Activated naive CD4-positive, alpha-beta T cell treated with anti-CD3 and anti-CD28 coated beads, Interleukin-2, amount 50 U/mL, for 72 hours (primary cell): ENCODE data around the gene SLC38A10. TPM values are rescaled to one million over a fixed set of nuclear protein-coding genes. Genes with fewer than 3 reads are reported as not detected.
"Not testable (repeated sequence)": the region's sequence is repeated elsewhere in the genome, so short reads cannot be mapped to it uniquely, and the experiment has no call there.

Source experiments
- ATAC-seq, 2 donors: fragments of 150-1000 bp; cut with Tn5 transposase; 2 replicates each; pipeline ENCODE4 v1.10.0; 2021; ENCODE audit warnings: mild to moderate bottlenecking in 2 of 2, moderate library complexity in 2 of 2
- DNase-seq, 2 donors: peaks; one replicate each; pipeline ENCODE4 v3.0.0; 2021 to 2022; ENCODE audit warnings: low spot score in 2 of 2
- H3K27ac Mint-ChIP-seq, 2 donors: one replicate each; pipeline ENCODE4 v1.8.0; 2022; ENCODE audit warnings: mild to moderate bottlenecking in 2 of 2, mixed read lengths in 2 of 2
- H3K36me3 Mint-ChIP-seq, 2 donors: one replicate each; pipeline ENCODE4 v1.8.0; 2022; ENCODE audit warnings: mixed read lengths in 2 of 2
- H3K9me3 Mint-ChIP-seq, 2 donors: one replicate each; pipeline ENCODE4 v1.8.0; 2022; ENCODE audit warnings: mixed read lengths in 2 of 2
- total RNA-seq, 2 donors: library from RNA; stranded (reverse); gene quantifications; one replicate each; pipeline ENCODE4 v1.2.3, GENCODE V29; 2022

SLC38A10 gene
- total RNA-seq, 2 donors from 2014 or later = 19.9 to 72.0 TPM

DNA sequence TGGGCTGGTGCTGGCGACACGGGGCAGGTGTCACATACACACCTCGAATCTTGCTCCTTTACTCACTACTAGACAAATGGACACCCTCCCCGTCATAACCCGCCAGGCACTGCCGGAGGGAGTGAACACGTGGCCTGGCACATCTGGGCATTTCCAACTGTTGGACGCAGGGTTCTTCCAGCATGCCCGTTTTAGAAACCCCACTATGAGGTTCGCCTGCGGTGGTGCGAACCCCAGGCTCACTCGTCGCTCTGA, 65.5 kb downstream of the SLC38A10 start:
- peaks cover 0 to 6% of the 10 kb centered on the region in 2 donors for H3K36me3 Mint-ChIP-seq
- ATAC-seq = no peak
- no peak for DNase-seq
- peak overlapping the region in 1 of 2 donors; percentile 32 for H3K27ac Mint-ChIP-seq
- peaks cover 0 to 5% of the 10 kb centered on the region in 2 donors for H3K9me3 Mint-ChIP-seq

- Mint-ChIP-seq H3K36me3 (peaks cover 0 to 6% of the 10 kb centered on the region in 2 donors), H3K9me3 (peaks cover 0 to 5% of the 10 kb centered on the region in 2 donors)
- no peak for ATAC-seq
Observed at GRCh38 chr17:81228834-81229665, 66.1 kb downstream of the SLC38A10 start.

DNA sequence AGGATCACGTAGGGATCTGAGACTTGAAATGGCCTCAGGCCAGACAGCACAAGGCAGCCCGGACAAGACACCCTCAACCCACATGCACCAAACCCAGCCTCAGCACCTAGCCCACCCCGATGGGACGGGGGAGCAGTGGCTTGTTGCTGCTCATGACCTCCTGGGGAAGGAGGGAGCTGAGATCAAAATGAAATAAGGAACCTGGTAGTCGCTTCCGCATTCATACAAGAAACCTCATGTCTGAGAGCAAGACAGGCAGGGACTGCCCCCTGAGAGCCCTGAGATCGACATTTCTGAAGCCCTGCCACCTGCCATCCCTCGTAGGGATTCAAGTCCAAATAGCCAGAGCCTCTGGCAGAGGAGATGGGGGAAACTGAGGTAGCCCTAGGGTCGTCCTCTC, 66.7 kb downstream of the SLC38A10 start:
- no peak overlapping the region for H3K27ac Mint-ChIP-seq
- DNase-seq (no peak), ATAC-seq (no peak)
- peaks cover 0 to 6% of the 10 kb centered on the region in 2 donors for H3K36me3 Mint-ChIP-seq
- H3K9me3 Mint-ChIP-seq = peaks cover 0 to 5% of the 10 kb centered on the region in 2 donors

More at GRCh38 chr17:81228834-81229665, 66.1 kb downstream of the SLC38A10 start:
- no peak overlapping the region for H3K27ac Mint-ChIP-seq
- no peak for DNase-seq

DNA sequence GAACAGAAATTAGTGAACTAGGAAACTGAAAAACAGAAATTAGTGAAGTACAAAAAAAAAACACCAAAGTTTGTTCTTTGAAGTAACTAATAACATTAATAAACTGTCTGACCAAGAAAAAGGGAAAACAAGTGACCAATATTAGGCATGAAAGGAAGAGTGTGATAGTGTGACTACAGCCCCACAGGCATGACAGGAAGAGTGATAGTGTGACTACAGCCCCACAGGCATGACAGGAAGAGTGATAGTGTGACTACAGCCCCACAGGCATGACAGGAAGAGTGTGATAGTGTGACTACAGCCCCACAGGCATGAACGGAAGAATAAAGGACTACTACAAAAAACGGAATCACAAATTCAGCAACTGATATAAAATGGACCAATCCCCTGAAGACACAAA, 67.5 kb downstream of the SLC38A10 start:
- ATAC-seq, H3K9me3 Mint-ChIP-seq, H3K27ac Mint-ChIP-seq, H3K36me3 Mint-ChIP-seq, DNase-seq: not testable (repeated sequence)

DNA sequence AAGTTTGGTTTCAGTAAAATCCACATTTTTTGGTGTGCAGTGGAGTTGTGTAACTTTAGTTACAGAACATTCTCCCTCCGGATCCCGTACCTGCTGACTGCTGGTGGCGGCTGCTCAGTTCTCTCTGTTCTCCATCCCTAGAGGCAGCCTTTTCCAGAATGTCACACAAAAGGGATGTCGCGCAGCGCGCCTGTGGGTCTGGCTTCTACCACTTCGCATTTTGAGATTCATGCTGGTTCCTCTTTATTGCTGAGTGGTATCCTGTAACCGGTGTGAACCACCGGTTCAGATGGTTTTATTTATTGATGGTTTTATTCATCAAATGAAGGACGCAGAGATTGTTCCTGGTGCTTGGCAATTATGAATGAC, 71.4 kb downstream of the SLC38A10 start:
- peaks cover 0 to 5% of the 10 kb centered on the region in 2 donors for H3K9me3 Mint-ChIP-seq

DNA sequence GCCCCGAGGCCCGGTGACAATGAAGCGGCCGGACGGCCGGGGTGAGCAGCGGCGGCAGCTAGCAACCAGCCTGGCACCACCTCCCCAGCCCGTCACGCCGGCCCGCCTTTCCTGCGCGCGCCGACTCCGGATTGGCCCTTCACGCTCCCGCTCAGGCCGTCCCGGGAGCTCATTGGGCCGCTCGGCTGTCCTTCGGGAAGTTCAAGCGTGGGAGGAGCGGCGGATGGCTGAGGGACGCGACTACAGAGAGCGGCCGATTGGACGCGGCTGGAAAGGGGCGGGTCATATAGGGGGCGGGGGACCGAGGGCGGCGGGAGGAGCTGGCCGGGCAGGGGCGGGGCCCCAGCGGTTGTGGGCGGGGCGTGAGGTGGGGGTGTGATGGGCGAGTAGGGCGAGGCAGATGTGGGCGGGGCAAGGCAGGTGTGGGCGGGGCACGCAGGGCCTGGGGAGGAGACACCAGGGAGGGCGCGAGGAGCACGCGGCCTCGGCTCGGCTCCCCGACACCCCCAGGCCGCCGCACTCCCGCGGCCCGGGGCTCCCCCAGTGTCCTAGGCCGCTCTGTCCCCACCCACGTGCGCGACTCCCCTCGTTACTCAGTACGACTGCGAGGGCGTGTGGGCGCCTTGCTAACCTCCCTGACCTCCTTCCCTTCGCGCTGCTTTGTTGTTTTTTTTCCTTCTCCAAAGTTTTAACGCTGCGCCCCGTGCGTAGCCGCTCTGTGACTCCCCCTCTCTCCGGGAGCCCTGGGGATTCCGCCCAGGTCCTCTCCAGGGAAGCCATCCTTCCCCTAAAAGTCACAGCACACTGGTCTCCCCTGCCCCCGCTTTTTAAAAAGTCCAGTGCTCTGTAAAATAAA, 72.0 kb downstream of the SLC38A10 start, which contains the start of gene CEP131:
Gene CEP131, minus strand, starts transcription at position 60 of the 856 bp plus-strand sequence. CDS start 2,909 bp downstream, outside the sequence.
- Mint-ChIP-seq H3K36me3 (no peaks in the 10 kb centered on the region), H3K9me3 (peaks cover 0 to 5% of the 10 kb centered on the region in 2 donors), H3K27ac (peak within 1 kb of the TSS in 1 of 2 donors; percentile 12)
- peak; percentile 99 for DNase-seq
- peak; percentile 96 to 97 for ATAC-seq

More for the DNA sequence above, 71.4 kb downstream of the SLC38A10 start:
- Mint-ChIP-seq H3K27ac (peak overlapping the region in 1 of 2 donors; percentile 12), H3K36me3 (no peaks in the 10 kb centered on the region)
- ATAC-seq (no peak), DNase-seq (no peak)

- DNase-seq (no peak), ATAC-seq (no peak)
Observed at GRCh38 chr17:81222620-81222905, 72.5 kb downstream of the SLC38A10 start.

GRCh38 chr17:81221842-81222619, 73.1 kb downstream of the SLC38A10 start:
- Mint-ChIP-seq H3K9me3 (no peaks in the 10 kb centered on the region), H3K27ac (no peak overlapping the region), H3K36me3 (no peaks in the 10 kb centered on the region)
- ATAC-seq (no peak), DNase-seq (no peak)

More at GRCh38 chr17:81222620-81222905, 72.5 kb downstream of the SLC38A10 start:
- Mint-ChIP-seq H3K36me3 (no peaks in the 10 kb centered on the region), H3K27ac (no peak overlapping the region), H3K9me3 (peaks cover 0 to 2% of the 10 kb centered on the region in 2 donors)

GRCh38 chr17:81221371-81221841, 73.7 kb downstream of the SLC38A10 start:
- no peak for ATAC-seq
- no peak overlapping the region for H3K27ac Mint-ChIP-seq
- H3K9me3 Mint-ChIP-seq = no peaks in the 10 kb centered on the region

GRCh38 chr17:81219476-81220180, 75.5 kb downstream of the SLC38A10 start:
- H3K9me3 Mint-ChIP-seq = no peaks in the 10 kb centered on the region
- no peaks in the 10 kb centered on the region for H3K36me3 Mint-ChIP-seq
- no peak overlapping the region for H3K27ac Mint-ChIP-seq
- ATAC-seq = no peak
- DNase-seq = no peak

More at GRCh38 chr17:81221371-81221841, 73.7 kb downstream of the SLC38A10 start:
- no peaks in the 10 kb centered on the region for H3K36me3 Mint-ChIP-seq
- no peak for DNase-seq

- Mint-ChIP-seq H3K27ac (no peak overlapping the region), H3K36me3 (no peaks in the 10 kb centered on the region), H3K9me3 (no peaks in the 10 kb centered on the region)
- DNase-seq = no peak
- no peak for ATAC-seq
Observed at GRCh38 chr17:81218991-81219390, 76.1 kb downstream of the SLC38A10 start.

DNA sequence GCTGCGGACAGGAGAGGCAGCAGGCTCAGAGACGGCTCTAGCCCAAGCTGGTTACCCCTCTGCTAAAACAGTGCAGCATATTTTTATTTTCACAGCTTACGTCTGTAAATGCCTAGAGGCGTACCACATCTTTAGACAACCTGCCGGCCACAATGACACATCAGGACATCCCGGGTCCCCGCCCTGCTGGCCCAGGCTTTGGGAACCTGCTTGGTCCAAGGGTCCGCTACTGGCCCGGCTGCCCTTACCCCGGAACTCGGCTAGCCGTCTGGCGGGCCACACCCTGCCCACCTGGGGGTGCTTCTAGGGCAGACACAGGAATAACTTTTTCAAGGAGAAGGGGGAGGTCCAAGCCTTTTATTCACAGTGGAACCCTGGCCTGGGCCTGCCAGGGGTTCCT, 76.6 kb downstream of the SLC38A10 start:
- H3K36me3 Mint-ChIP-seq = no peaks in the 10 kb centered on the region
- H3K27ac Mint-ChIP-seq = no peak overlapping the region
- DNase-seq (no peak), ATAC-seq (no peak)
- H3K9me3 Mint-ChIP-seq = no peaks in the 10 kb centered on the region

DNA sequence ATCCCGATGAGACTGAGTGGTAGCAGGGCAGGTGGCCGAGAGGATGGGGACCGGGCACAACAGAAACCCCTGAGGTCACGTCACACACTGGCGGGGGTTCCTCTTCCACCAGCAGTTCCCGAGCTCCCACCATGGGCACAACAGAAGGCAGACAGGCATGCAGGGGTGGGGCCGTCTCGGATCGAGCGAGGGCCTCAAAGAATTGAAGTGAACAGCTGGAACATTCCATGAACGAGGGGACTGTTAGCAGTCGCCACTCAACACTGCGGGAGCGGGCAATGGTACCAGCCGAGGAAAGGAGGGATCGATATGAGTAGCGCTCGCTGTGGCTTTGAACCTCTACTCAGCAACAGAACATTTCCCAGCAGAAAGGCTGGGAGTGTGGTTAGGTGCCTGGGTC, 77.6 kb downstream of the SLC38A10 start:
- no peaks in the 10 kb centered on the region for H3K9me3 Mint-ChIP-seq
- H3K27ac Mint-ChIP-seq = no peak overlapping the region
- ATAC-seq = no peak
- no peak for DNase-seq
- H3K36me3 Mint-ChIP-seq = no peaks in the 10 kb centered on the region

GRCh38 chr17:81213978-81214377, 81.1 kb downstream of the SLC38A10 start:
- H3K27ac Mint-ChIP-seq = no peak overlapping the region
- no peak for ATAC-seq
- H3K9me3 Mint-ChIP-seq = no peaks in the 10 kb centered on the region
- DNase-seq = no peak
- H3K36me3 Mint-ChIP-seq = no peaks in the 10 kb centered on the region

DNA sequence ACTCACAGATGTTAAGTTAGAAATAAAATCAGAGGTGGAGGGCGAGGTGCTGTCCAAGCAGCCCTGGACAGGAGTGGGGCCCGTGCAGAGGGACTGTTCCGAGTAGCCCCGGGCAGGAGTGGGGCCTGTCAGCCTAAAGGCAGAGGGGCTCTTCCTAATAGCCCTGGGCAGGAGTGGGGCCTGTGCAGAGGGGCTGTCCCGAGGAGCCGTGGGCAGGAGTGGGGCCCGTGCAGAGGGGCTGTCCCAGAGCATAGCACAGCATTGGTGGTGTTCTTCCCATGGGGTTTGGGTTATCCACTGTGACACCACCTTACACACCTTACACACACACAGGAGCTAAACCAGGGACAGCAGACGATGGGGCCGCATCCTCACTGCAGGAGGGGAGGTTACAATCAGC, 82.7 kb downstream of the SLC38A10 start:
- H3K9me3 Mint-ChIP-seq = no peaks in the 10 kb centered on the region
- DNase-seq (no peak), ATAC-seq (no peak)
- no peaks in the 10 kb centered on the region for H3K36me3 Mint-ChIP-seq
- no peak overlapping the region for H3K27ac Mint-ChIP-seq

DNA sequence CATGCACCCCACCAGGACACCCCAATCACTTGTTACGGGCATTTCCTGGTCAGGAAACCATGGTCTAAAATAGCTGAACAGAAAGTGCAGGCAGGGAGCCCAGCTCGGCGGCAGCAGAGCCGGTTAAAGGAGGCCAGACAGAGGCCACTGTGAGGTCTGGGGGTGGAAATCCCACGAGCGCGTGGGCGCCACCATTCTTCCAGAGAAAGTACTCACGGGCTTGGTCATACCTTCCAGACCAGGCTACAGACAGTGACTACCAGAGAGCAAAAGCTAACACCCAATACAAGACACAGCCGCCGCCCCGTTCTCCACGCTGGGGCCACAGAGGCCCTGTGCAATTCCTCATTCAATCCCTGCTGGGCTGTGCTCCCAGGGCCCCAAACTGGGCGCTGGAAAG, 84.2 kb downstream of the SLC38A10 start:
- ATAC-seq (no peak), DNase-seq (no peak)
- H3K36me3 Mint-ChIP-seq = no peaks in the 10 kb centered on the region
- no peaks in the 10 kb centered on the region for H3K9me3 Mint-ChIP-seq
- H3K27ac Mint-ChIP-seq = peak overlapping the region in 1 of 2 donors; percentile 36
